Suprapubic skin (tissue), 4 donors: ENCODE results near the gene DLAT. TPM values are rescaled to one million over a fixed set of nuclear protein-coding genes. Genes with fewer than 3 reads are reported as not detected.

ENCODE experiments used
- DNase-seq, 2 donors: peaks; one replicate each; pipeline ENCODE4 v3.0.0-alpha.2; 2019; ENCODE audit warnings: low spot score in 2 of 2
- H3K27ac ChIP-seq: fragments of 200-600 bp; sonication (generic); one replicate; pipeline ENCODE4 v1.5.1; 2019
- H3K27me3 ChIP-seq: fragments of 200-600 bp; sonication (generic); one replicate; pipeline ENCODE4 v1.5.1; 2019
- H3K36me3 ChIP-seq: fragments of 200-600 bp; sonication (generic); one replicate; pipeline ENCODE4 v1.5.1; 2019
- H3K4me1 ChIP-seq: fragments of 200-600 bp; sonication (generic); one replicate; pipeline ENCODE4 v1.5.1; 2019
- H3K4me3 ChIP-seq: fragments of 200-600 bp; sonication (generic); one replicate; pipeline ENCODE4 v1.5.1; 2019; ENCODE audit warnings: mild to moderate bottlenecking
- H3K9me3 ChIP-seq: fragments of 200-600 bp; sonication (generic); one replicate; pipeline ENCODE4 v1.5.1; 2019
- EP300 ChIP-seq: sonication (generic); formaldehyde crosslinking; IDR thresholded peaks from one replicate; pipeline ENCODE4 v1.6.1; 2017; ENCODE audit warnings: antibody characterized with exemption
- POLR2A ChIP-seq, 2 donors: fragments of 450-650 bp; IDR thresholded peaks; one replicate each; pipeline ENCODE4 v1.6.1; 2017; ENCODE audit warnings: antibody characterized with exemption in 2 of 2, mild to moderate bottlenecking in 2 of 2, moderate library complexity in 2 of 2
- POLR2AphosphoS5 ChIP-seq, 3 donors: sonication (generic); formaldehyde crosslinking; IDR thresholded peaks; one replicate each; pipeline ENCODE4 v1.6.1; 2017; ENCODE audit warnings: antibody characterized with exemption in 3 of 3
- WGBS: methylation state at CpG from one replicate; pipeline ENCODE4 v1.1.5; 2018; 5-methylcytosine and 5-hydroxymethylcytosine counted together
- total RNA-seq, 4 donors: library from RNA; depleted of rRNA; stranded (reverse); fragments of >200 nt; gene quantifications; one replicate each; pipeline ENCODE4 v1.1.0, GENCODE V29; 2016
- TF ChIP-seq, protein P1 (sequence below), 2 donors: fragments of 200-600 bp in 1 of 2; fragments of 450-650 bp in 1 of 2; sonication (generic) in 1 of 2; IDR thresholded peaks; one replicate each; pipeline ENCODE4 v1.5.1; 2016 to 2019; ENCODE audit warnings: antibody characterized with exemption in 2 of 2, mild to moderate bottlenecking in 1 of 2, moderate library complexity in 1 of 2

DLAT gene
- 10 to 100 TPM; 16.0 to 32.5 (median 24.4) TPM for total RNA-seq

DNA sequence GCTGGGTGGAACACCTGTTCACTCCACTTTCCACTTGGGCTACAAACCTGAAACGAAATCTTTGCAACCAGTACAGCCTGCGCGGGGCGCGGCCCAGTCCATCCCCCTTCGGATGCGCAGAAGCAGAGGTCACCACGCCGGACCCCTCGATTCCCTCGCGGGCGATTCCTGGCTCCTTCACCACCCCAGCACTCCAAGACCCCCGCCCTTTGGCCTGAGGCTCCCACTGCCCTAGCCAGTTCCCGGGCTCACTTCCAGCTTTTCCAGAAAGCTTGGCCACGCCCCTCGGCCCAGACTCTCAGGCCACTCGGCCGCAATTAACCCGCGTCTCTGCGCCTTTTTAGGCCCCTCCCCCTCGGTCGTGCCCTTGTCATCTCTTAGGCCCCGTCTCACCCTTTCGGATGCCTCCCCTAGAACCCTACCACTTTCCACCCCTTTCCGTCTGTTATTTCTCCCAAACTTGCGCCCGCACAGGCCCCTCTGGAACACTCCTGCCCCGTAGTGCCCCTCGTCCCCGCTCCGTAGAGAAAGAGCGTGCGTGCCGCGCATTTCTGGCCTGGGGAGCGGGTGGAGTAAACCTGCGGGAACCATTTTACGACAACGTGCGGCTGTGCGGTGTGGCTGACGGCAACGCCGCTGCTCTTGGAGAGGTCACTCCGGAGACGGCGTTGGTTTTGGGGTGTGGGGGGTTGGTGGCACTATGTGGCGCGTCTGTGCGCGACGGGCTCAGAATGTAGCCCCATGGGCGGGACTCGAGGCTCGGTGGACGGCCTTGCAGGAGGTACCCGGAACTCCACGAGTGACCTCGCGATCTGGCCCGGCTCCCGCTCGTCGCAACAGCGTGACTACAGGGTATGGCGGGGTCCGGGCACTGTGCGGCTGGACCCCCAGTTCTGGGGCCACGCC, at the start of gene DLAT:
TSS of gene DLAT (plus strand) at position 636 of the 906 bp plus-strand sequence. CDS start at position 701, 65 bp downstream.
- no peak for TF ChIP-seq EP300
- no peak for TF ChIP-seq POLR2A (IDR thresholded peaks at IDR 0.05)
- TF ChIP-seq POLR2AphosphoS5 (IDR thresholded peaks at IDR 0.05) = peak in 1 of 3 donors; percentile 74
- TF ChIP-seq, protein P1, sequence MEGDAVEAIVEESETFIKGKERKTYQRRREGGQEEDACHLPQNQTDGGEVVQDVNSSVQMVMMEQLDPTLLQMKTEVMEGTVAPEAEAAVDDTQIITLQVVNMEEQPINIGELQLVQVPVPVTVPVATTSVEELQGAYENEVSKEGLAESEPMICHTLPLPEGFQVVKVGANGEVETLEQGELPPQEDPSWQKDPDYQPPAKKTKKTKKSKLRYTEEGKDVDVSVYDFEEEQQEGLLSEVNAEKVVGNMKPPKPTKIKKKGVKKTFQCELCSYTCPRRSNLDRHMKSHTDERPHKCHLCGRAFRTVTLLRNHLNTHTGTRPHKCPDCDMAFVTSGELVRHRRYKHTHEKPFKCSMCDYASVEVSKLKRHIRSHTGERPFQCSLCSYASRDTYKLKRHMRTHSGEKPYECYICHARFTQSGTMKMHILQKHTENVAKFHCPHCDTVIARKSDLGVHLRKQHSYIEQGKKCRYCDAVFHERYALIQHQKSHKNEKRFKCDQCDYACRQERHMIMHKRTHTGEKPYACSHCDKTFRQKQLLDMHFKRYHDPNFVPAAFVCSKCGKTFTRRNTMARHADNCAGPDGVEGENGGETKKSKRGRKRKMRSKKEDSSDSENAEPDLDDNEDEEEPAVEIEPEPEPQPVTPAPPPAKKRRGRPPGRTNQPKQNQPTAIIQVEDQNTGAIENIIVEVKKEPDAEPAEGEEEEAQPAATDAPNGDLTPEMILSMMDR (IDR thresholded peaks at IDR 0.05) = no peak
- WGBS = under 1% methylated on average over 67 of the region's 71 CpGs

DNA sequence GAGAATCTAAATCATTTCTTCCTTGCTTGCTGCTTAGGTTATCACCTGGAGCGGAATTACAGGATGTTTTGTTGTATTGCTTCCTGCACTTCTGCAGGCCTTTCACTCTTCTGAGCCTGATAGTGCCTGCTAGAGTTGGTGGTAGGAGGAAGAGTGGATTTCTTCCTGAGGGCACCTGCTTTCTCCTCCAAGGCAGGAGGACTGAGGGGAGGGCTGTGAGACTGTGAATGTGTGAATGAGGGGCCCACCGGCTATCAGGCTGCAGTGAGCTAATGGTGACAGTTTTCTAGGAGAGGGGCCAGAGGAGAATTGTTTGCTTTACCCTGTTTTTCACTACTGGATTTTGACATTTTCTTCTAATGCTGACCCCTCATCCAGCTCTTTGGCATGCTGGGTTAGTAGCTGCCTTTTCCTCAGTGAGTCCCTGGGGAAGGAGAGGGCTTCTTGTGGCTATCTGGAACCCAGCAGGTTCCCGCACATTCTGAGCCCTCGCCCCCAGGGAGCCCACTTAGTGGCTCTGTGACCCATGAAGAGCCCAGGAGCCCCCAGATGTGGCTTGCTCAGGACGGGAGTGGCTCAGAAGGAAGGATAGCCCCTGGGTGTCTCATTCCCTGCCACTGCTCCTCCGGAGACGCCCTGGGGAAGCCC, 49.0 kb upstream of the DLAT start:
- H3K9me3 ChIP-seq = no peaks in the 10 kb centered on the region
- peaks cover 34% of the 10 kb centered on the region for H3K4me1 ChIP-seq
- no peak for DNase-seq
- peak overlapping the region; percentile 75 for H3K27ac ChIP-seq
- WGBS = 56% methylated on average over 7 of the region's 7 CpGs
- H3K36me3 ChIP-seq = no peaks in the 10 kb centered on the region
- H3K27me3 ChIP-seq = no peaks in the 10 kb centered on the region
- H3K4me3 ChIP-seq = peak overlapping the region; percentile 76
- TF ChIP-seq POLR2AphosphoS5 (IDR thresholded peaks at IDR 0.05) = no peak
- TF ChIP-seq, protein P1 (IDR thresholded peaks at IDR 0.05) = no peak
- TF ChIP-seq POLR2A (IDR thresholded peaks at IDR 0.05) = no peak
- TF ChIP-seq EP300 = no peak

More for the DNA sequence above, at the start of gene DLAT:
- Histone ChIP-seq H3K27ac (peak within 1 kb of the TSS; percentile 84), H3K27me3 (no peaks in the 10 kb centered on the region), H3K4me3 (peak within 1 kb of the TSS; percentile 69), H3K36me3 (peaks cover 17% of the 10 kb centered on the region), H3K4me1 (peaks cover 7% of the 10 kb centered on the region), H3K9me3 (no peaks in the 10 kb centered on the region)
- peak; percentile 89 to 91 for DNase-seq

DNA sequence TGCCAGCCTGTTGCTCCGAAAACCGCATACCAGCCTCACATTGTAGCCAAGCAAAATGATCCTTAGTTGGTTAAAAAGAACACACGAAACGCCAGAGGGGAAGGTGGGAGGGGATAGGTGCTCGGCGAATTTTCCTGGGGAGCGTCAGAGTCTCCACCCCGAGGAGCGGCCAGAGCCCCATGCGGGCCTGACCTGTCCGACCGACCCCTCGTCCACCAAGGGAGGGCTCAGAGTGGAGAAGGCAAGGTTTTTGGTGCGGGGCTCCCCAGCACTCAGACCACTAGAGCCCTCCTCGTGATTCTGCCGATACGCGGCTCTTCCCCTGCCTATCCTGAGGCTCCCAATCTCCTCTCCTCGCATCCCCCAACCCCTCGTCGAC, 48.5 kb upstream of the DLAT start:
- Histone ChIP-seq H3K27ac (peak overlapping the region; percentile 75), H3K36me3 (no peaks in the 10 kb centered on the region), H3K4me1 (peaks cover 38% of the 10 kb centered on the region), H3K27me3 (no peaks in the 10 kb centered on the region), H3K9me3 (no peaks in the 10 kb centered on the region), H3K4me3 (peak overlapping the region; percentile 76)
- WGBS = 6% methylated on average over 21 of the region's 21 CpGs
- DNase-seq = no peak
- TF ChIP-seq EP300 = no peak
- TF ChIP-seq POLR2A (IDR thresholded peaks at IDR 0.05) = no peak
- TF ChIP-seq POLR2AphosphoS5 (IDR thresholded peaks at IDR 0.05) = no peak
- TF ChIP-seq, protein P1 (IDR thresholded peaks at IDR 0.05) = no peak

DNA sequence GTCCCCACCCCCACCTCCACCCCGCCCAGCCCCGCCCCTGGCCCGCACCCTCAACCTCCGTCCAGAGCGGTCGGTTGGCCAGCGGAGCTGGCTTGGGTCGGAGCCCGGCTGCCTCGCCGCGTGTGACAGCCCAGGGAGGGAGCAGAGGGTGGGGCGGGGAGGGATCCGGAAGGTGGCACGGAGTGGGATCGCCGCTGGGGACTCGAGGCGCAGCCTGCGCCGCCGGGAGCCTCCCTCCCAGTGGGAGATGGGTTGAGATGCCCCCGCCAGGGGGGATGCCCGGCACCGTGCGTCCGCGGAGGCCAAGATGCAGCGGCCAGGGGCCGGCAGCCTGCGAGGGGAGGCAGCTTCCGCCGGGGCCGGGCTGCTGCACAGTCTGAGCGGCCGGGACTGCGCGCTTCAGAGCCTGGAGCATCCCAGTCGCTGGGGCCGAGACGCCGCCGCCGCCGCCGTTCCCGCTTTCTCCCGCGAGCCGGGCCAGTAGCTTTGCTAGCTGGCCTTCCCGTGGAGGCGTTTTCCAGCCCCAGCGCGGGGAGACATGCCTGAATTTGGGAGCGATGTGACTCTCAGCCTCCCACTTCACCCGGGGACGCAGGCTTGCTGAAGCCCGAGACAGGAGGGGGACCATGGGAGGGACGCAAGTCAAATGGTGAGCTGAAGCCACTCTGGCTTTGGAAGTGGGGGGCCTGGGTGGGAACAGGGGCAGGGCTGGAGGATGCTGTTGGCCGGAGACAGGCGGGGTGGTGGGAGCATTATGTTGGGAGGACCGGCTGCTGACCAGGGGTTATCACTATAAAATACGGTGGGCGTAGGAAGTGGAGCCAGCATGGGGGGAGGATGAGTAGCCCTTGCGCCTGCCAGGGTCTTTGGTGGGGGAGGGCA, 47.8 kb upstream of the DLAT start:
- Histone ChIP-seq H3K4me3 (peak overlapping the region; percentile 76), H3K27me3 (no peaks in the 10 kb centered on the region), H3K9me3 (no peaks in the 10 kb centered on the region), H3K27ac (peak overlapping the region; percentile 75), H3K36me3 (no peaks in the 10 kb centered on the region), H3K4me1 (peaks cover 44% of the 10 kb centered on the region)
- DNase-seq = peak; percentile 85 to 87
- no peak for TF ChIP-seq POLR2A (IDR thresholded peaks at IDR 0.05)
- TF ChIP-seq, protein P1 (IDR thresholded peaks at IDR 0.05) = no peak
- TF ChIP-seq EP300 = no peak
- peak in 1 of 3 donors; percentile 40 for TF ChIP-seq POLR2AphosphoS5 (IDR thresholded peaks at IDR 0.05)
- 10% methylated on average over 18 of the region's 65 CpGs for WGBS
